Activated CD4-positive, alpha-beta T cell treated with anti-CD3 and anti-CD28 coated beads for 4 hours (primary cell): Measurements from ENCODE around the gene IDH3G.

Experiments
- DNase-seq, 2 donors: peaks; one replicate each; pipeline ENCODE4 v3.0.0-alpha.2; 2020

The IDH3G gene

DNA sequence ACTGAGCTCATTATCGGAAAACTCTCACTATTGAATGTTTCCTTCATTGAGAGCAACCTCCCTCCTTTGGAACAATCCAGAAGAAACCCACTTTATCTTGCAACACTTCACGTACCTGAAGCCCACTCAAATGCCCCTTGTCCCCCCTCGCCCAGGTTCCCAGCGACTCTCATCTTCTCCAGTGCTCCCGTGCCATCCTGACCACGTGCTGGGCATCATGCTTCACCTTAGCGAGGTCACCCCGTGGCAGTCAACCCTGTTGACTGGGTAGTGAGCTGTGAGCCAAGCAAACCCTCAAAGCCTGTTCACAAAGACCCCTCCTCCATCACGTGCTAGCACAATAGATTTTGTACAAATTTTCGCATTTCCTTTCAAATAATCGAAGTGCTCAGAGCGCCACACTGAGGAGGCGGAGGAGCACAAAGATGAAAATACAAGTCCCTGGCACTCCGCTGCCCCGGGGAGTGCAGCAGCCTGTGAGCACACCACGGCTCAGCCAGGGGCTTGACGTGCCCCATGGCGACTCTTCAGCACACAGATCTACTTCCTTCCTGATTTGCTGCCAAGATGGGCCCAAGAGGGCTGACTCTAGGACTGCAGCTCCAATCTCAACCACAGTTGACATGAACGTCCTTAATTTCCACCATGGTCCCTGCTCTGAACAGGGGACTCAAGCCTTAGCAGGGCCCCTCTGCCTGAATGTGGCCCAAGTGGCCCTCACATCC lies 20.6 kb upstream of the IDH3G start:
- DNase-seq = no peak

DNA sequence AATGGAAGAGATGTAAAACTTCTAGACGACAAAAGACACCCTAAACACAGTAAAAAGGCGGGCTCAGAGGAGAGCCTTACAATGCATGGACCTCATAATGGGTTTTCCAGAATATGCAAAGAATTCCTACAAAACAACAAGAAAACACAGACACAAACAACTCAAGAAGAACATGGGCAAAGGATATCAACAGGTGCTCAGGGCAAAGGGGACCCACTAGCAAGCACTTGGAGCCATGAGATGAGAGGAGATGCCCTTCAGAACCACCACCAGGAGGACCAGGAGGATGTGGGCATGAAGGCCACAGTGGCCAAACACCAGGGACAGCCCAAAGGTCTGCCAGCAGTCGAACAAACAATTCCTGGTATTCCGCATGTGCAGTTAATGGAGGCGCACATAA lies 19.0 kb upstream of the IDH3G start:
- no peak for DNase-seq

DNA sequence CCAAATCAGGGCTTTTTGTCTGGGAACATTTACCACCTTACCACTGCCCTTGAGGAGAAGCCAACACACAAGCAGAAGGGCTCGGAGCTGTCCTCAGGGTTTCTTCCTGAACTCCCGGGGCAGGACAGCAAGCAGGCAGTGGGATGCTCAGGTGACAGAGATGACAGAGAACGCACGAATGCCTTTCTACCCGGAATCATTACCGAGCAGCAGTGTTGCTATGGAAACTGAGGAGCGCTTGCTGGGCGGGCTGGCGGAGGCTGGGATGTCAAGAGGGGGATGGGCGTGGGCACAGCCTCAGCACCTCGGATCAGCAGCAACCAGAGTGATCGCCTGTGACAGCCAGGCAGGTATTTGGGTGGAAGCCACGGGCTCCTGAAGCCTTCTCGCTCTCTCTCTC lies 18.0 kb upstream of the IDH3G start:
- no peak for DNase-seq

DNA sequence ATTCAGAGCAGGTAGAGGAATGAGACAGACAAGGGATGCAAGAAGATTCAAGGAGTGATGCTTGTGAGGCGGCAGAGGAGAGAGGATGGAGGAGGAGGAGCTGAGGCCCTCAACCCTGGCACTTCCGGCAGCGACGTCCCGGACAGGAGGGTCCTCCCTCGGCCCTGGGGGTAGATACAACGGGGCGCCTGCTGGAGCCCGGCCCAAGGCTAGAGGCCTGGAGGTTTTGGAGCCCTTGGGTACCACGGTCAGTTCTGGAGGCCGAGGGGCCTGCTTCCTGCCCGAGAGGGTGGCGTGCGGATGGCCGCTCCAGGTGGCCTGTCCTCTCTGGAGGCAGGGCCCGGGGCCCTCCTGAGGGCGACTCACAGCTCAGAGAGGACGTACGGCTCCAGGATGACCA lies 13.8 kb upstream of the IDH3G start:
- no peak for DNase-seq

DNA sequence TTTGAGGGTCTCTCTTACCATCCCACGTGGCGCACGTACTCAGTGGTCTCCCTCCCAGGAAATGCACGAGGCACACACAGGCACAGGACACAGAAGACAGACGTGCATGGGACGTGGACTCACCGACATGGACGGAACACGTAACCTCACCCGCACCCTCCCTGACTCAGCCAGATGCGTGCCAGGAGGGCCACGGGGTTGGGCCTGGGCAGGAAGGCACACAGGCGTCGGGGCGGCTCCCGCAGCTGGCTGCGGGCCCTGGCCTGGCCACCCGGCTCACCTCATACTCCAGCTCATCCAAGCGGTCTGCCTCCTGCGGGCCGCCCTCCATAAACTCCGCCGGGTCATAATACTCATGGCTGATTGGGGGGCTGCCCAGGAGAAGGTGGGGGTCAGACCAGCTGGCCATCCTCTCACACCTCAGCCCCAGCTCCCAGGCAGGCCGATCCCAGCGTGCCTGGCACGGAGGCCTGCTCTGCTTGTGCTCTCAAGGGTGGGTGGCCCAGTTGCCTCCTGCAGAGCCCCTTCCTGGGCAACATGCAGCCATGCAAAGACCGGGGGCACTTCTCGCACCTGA lies 12.9 kb upstream of the IDH3G start:
- no peak for DNase-seq

DNA sequence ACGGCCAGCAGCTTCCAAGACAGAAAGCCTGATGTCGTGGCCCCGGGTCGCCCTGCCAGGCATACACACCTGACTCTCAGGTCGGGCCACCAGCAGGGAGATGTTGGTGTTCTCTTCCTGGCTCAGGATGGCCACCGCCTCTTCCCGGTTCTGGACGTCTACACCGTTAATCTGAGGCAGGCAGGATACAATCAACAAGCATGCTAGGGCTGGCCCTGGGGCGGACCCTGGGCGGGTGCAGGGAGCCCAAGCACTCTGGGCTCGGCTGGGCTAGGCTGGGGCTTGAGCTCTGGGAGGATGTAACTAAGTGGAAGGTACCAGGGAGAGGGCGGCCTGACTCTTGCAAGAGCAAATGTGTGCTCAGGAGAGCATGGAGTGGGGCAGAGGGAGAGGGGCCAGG lies 11.3 kb upstream of the IDH3G start:
- DNase-seq = no peak

DNA sequence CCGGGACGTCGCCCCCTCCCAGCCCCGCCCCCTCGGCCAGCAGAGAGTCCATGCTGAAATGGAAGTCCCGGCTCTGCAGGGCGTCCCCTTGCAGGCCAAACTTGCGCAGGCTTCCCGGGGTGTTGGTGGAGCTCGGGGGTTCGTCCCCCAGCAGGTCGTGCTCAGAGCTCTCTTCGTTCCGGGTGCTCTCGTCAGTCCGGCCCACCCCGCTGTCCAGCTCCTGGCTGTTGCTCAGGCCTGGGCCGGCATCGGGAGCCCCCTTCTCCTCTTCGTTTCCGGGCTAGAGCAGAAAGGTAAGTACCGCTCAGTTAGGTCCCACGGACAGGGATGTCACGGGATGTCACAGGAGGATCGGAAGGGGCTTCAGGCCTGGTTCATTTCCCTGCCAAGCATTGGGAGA lies 10.4 kb upstream of the IDH3G start:
- DNase-seq = no peak

DNA sequence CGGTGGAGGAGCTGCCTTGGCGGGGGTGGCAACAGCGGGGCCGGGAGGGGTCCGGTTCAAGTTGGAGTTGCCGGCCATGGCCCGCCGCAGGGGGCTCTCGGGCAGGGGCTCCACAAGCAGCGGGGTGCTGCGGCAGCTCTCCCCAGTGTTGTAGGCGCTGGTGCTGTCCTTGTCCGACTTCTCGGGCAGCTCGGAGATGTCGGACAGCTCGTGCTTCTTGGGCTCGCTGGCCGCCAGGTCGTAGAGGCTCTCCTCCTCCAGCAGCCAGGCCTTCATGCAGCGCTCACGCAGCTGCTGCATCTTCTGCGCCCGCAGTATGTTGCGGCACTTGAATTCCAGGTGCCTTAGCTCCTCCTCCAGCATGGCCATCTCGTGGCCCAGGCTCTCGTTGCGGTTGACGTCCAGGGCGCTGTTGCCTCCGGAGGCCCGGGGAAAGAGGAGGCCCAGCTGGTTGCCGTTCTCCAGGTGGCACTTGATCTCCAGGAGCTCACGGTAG lies 10.0 kb upstream of the IDH3G start:
- no peak for DNase-seq

DNA sequence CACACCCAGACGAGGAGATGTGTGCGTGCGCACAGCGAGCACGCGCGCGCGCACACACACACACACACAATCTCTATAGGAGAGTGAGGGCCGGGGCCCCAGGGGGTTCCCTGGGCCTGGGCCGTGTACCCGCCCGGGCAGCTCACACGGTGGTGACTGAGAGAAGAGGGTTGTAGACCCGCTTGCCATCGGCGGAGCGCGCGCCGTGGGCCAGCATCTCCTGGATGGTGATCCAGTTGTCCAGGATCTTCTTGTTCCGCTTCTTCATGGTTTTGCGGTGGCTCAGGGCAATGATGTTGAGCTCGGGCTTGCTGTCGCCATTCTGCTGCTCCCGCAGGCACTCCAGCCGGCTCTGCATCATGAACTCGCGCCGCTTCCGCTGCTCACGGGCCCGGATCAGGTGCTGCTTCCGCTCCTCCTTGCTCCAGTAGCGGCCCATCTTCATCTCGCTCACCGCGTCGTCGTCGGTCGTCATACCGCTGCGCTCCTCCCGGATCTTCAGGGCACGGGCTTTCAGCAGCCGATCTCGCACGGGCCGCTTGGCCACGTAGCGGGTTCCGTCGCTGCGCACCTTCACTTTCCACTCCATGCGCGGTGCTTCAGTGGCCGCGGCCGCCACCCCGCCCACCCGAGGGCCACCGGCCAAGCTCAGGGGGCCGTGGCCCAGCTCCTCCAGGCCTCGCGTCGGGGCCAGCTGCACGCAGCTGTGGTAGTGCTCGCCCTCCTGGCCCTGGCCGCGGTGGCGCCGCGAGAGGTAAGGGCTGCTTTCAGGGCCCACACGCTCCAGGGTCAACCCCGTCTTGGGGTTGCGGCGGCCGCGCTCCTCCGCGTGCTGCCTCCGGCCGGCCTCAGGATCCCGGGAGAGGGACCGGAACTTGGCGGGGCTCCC lies 9.3 kb upstream of the IDH3G start:
- DNase-seq = no peak

DNA sequence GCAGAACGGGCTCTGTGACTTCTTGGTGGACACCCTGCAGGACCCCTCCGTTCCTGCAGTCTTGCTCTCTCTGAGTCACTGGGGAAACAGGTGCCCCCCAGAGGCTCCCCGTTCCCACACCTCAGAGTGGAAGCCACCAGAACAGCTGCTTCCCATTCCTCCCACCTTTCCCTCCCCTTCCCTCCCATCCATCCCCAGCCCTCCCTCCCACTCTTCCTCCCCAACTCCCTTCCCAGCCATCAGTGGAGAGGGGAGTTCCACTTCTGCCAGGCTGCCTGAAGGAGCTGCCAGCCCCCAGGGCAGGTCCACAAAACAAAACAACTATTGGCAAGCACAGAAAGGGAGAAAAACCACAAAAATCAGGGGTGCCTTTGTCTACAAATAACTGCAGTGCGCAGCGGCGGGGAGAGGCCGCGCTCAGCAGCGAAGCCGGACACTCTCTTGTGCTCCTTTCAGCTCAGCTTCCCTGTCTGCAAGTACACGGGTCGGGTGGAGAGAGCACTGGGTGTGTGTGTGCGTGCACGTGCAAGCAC lies 8.4 kb upstream of the IDH3G start:
- no peak for DNase-seq

DNA sequence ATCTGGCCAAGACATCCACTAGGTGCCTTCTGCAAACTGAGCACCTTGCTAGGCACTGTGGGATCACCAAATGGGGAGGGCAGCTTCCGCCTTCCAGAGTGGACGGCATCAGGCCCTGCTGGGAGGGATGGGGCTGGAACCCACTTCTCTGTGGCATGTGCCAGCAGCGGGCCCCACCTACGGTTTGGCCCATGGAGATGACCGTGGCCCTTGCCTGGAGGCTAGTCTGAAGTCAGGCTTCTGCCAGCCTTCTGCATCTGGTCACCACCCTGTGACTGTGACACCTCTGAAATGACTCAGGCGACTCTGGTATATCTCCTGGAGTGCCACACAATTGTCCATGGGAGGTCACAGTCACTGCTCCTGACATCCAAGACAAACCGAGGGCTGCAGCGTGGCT lies 7.5 kb upstream of the IDH3G start:
- DNase-seq = no peak

DNA sequence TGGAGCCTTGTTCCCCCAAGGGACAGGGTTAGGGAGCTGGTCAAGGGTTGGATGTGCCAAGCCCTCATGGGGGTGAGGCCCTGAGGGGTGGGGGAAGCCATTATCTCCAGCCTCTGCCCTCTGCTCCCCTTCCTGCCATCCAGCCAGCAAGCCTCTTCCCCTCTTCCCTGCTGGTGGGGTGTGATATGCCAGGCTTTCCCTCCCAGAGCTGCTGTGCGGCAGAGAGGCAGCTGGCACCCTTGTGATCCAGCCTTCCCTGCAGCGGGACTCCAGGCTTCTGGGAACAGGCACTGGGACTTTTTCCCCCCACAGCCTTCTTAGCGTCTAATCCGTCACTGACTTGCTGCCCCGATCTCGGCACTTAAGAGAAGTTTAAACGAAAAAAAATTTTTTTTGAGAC lies 6.6 kb upstream of the IDH3G start:
- DNase-seq = no peak

DNA sequence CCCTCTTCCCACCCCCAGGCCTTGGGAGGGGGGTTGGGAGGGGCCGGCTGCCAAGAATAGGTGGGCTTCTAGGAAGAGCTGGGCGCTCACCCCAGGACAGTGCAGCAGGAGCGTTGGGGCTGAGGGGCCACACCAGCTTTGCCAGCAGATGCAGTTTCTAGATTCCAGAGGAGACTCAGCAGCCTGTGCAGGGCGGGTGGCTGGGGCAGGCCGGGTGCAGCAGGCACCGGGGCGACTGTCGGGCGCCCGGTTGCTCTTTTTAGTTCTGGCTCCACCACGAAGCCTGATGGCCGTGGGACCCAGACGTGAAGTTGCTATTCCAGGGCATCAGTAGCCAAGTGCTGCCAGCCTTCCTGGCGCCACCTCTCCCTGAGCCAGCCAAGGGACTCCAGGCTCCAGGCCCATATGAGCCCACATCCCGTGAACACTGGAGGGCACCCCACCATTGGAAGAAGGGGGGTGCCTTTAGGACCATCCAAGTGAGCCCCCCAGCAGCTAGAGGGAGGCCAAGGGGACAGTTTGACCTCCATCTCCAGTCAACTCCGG lies 6.1 kb upstream of the IDH3G start:
- no peak for DNase-seq

DNA sequence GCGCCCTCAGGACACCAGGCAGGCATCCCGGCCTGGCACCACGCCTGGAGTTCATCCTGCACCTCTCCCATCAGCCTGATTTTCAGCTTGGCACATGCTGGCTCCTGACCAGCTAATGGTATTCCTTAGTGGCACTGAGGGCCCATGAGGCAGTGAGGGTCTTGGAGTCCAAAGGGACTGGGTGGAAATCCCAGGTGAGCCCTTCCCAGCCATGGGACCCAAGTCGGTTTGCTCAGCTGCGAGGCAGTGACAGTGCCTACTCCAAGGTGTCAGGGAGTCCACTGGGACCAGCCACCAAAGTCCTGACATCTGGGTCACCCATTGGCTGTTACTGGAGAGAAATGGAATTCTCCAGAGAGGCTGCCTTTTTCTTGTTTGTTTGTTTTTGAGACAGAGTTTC lies 5.2 kb upstream of the IDH3G start:
- DNase-seq = no peak

DNA sequence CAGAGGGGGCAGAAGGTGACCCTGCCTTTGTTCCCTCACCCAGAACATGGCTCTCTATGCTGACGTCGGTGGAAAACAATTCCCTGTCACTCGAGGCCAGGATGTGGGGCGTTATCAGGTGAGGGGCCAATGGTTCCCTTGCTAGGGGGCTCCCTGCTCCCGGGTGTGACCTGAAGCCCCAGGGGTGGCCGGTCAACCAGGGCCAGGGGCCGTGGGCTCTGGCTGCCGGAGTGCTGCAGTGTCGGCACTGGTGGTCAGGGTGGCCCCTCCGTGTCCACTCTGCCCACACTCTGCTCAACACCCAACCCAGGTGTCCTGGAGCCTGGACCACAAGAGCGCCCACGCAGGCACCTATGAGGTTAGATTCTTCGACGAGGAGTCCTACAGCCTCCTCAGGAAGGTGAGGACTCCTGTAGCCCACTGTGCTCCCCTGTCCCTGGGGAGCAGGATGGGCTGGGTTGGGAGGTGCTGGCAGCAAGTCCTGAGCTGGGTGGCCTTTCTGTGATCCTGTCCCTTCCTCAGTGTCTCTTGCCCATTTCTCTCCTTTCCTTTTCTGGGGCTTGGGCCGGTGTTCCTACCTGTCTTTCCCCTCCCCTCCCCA lies 3.3 kb upstream of the IDH3G start:
- DNase-seq = no peak

DNA sequence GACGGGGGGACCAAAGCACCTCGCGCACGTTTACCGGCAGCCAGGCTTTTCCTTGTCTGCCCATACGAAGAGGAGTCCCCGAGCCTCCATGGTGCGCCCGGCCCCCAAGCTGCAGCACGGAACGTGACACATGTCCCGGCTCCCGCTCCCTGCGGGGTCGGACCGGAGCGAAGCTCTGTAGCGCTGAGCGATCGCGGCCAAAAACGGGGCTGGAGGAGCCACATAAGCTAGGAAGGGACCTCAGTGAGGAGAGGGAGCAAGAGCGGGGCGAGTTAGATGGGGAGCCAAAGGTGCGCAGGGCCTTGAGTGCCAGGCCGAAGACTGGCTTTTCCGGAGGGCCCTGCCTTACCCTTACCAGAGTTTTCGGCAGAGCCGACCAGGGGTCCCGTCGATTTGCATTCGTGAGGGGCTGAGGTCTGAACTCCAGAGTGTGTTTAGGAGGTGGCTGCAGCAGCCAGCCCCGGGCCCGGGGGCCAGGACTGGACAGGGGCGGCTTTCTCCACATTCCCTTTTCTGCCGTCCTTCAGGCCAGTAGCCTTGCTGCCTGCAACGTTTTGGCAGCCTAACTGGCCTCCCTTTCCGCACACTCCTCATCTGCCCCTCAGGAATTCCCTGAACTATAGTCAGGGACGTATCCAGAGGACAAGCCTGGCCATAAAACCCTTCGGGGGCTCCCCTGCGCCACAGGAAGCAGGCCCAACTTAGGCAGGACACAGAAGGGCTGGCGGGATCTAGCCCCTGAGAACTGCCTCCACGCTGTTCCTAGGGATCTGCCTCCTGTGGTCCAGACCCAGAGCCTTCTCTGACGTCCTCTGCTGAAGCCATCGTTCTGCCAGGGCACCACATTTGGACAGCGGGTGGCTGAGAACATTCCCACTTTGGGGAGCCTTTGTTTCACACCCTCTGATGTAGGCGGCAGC lies 982 bp upstream of the IDH3G start:
- peak in 1 of 2 donors; percentile 23 for DNase-seq

DNA sequence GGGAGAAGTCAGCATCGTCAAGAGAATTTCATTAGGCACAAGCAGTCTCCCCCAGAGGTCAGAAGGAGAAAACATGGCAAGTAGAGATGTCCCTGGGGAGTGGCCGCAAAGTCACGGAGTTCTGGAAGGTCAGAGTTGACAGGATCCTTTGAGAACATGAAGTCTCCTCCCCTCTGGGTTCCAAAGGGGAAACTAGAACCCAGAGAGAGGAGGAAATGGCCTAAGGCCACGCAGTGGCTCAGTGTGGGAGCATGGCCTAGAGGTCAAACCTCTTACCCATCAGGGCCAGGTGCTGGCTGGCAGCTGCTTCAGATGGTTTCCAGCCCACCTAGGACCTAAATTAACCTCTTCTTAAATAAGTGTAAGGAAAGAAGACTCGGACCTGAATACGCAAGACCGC lies 884 bp downstream of the IDH3G start:
- no peak for DNase-seq

DNA sequence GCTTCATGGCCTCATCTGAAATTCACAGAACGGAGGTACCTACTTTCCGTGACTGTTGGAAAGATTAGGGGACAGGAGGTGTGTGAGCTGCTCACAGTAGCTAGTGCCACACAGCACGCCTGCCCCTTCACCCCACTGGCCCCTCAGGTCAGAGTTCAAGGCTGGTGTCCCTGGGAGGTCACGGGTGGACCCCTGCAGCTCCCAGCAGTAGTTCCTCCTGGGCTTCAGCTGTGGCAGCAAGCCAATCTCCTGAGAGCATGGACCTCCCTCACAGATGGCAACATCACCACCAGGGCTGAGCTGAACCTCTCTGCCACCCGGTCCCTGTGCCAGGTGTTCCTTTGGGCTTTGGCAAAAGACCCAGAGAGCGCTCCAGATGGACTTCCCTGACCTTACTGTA lies 1.8 kb downstream of the IDH3G start:
- no peak for DNase-seq

DNA sequence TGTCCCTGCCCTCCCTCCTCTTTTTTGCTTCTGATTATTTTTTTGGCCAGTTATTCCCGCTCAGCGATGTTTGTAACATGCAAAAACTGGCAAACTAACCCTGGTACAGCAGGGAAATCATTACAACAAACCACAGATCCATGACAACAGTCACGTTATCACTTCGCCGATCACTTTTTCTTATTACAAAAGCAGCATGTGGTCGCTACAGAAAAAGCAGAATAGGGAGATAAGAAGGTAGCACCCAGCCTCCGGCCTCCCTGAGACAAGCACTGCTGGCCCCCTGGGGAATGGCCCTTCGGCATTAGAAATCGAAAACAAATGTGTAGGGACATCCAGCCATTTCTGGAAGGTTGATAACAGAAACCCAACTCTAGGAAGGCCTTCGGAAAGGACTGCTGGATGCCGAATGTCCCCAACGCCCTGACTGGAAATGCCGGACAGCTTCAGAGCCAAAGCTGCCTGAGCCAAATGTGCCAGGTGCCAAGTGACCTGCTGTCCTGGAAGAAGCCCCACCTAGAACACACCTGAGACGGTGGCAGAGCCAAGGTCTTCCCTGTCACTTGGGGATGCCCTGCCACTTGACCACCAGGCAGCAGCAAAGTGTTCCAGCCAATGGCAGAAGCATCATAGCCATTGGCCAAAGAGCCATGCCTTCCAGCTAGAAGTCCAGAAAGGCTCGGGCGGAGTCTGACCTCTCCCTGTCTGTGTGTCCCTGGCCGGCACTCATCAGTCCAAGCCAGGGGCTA lies 2.9 kb downstream of the IDH3G start:
- DNase-seq = no peak

DNA sequence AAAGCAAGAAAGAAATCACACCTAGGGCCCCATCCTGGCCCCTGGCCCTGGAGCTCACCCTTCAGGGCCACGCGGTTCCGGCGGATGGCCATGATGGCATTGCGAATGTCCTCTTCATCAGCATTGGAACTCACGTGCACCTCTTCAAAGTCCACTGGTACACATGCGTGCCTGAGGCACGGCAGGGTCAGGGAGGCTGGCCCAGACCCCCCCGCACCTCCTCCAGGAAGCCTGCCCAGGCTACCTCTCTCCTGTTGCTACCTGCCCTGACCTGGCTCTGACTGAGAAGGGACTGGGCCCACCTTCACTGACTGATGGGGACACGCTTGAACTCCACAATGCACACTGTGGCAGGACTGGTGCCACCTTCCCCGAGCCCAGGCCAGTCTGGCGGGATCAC lies 4.5 kb downstream of the IDH3G start:
- DNase-seq = no peak

DNA sequence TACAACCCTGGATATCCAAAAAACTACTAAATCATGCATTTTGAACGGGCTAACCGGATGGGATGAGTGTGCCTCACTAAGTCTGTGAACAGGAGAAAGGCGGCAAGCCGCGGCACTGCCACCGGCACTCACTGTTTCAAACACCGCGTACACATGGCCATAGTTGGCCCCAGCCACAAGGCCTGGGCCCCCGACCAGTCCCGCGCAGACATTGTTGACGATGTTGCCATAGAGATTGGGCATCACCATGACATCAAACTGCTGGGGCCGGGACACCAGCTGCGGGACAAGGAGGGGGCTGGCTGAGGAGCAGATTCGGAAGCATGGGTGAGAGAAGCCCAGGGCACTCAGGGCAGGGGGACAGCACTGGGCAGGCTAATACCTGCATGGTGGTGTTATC lies 7.5 kb downstream of the IDH3G start:
- DNase-seq = no peak
